Mucosa of stomach (tissue), 1 donor: ENCODE measurements around the gene UMPS.

Experiments
- H3K27me3 ChIP-seq: one replicate; pipeline ENCODE4 v1.7.0; 2013; ENCODE audit warnings: mild to moderate bottlenecking, low read length; ENCODE audit not compliant: control insufficient read depth, insufficient read depth
- H3K36me3 ChIP-seq: one replicate; pipeline ENCODE4 v1.7.0; 2013; ENCODE audit warnings: low read length; ENCODE audit not compliant: control insufficient read depth, insufficient read depth
- H3K4me1 ChIP-seq: one replicate; pipeline ENCODE4 v1.7.0; 2013; ENCODE audit warnings: mild to moderate bottlenecking, low read length; ENCODE audit not compliant: control insufficient read depth, insufficient read depth
- H3K4me3 ChIP-seq: one replicate; pipeline ENCODE4 v1.7.0; 2013; ENCODE audit warnings: low read length
- H3K9ac ChIP-seq: one replicate; pipeline ENCODE4 v1.7.0; 2013; ENCODE audit warnings: mild to moderate bottlenecking, low read length, moderate library complexity
- H3K9me3 ChIP-seq: one replicate; pipeline ENCODE4 v1.7.0; 2013; ENCODE audit warnings: mild to moderate bottlenecking, low read length, moderate library complexity; ENCODE audit not compliant: control insufficient read depth
- donor health status: Pancreatic carcinoma.

The UMPS gene

DNA sequence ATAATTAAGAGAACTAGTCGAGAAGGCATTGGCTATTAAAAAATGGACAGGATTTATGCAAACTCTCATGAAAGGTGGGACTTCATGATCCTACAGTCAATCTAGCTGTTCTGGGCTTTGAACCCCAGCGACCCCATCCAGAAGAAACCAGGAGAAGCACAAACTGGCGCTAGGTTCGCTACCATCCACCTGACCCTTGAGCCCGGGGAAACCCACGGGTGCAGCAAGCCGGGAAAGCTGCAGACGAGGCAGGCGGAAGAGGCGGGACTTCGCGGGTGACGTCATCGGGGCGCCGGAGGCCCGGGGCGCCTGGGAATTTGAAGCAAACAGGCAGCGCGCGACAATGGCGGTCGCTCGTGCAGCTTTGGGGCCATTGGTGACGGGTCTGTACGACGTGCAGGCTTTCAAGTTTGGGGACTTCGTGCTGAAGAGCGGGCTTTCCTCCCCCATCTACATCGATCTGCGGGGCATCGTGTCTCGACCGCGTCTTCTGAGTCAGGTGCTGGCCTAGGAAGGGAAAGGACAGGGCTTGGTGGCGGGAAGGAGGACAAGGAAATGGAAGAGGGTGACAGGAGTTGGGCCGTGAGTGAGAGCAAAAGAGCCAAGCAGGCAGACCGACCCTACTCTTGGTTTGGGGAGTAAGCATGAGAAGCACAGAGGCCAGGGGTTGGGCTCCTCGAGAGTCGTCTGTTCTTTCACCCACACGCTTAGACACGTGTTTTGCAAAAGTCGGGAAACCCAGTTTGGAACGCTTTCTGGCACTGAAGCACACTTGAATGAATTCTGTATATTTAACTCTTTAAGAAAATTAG is at the start of gene UMPS:
TSS of gene UMPS (plus strand) at position 324 of the 812 bp plus-strand sequence. CDS start at position 344, 20 bp downstream.
- peak within 1 kb of the TSS; percentile 86 for H3K4me3 ChIP-seq
- H3K4me1 ChIP-seq = no peaks in the 10 kb centered on the region
- peaks cover 4% of the 10 kb centered on the region for H3K27me3 ChIP-seq
- peak within 1 kb of the TSS; percentile 96 for H3K9ac ChIP-seq
- no peaks in the 10 kb centered on the region for H3K36me3 ChIP-seq
- H3K9me3 ChIP-seq = no peaks in the 10 kb centered on the region

GRCh38 chr3:124680521-124680920 is 49.7 kb upstream of the UMPS start:
- H3K36me3 ChIP-seq = no peaks in the 10 kb centered on the region
- peaks cover 13% of the 10 kb centered on the region for H3K4me1 ChIP-seq

GRCh38 chr3:124682263-124682662 is 48.0 kb upstream of the UMPS start:
- H3K4me1 ChIP-seq = peaks cover 15% of the 10 kb centered on the region
- H3K36me3 ChIP-seq = no peaks in the 10 kb centered on the region
- no peak overlapping the region for H3K4me3 ChIP-seq
- H3K9me3 ChIP-seq = no peaks in the 10 kb centered on the region
- H3K27me3 ChIP-seq = no peaks in the 10 kb centered on the region
- H3K9ac ChIP-seq = no peak overlapping the region

More at GRCh38 chr3:124680521-124680920, 49.7 kb upstream of the UMPS start:
- Histone ChIP-seq H3K9ac (no peak overlapping the region), H3K27me3 (no peaks in the 10 kb centered on the region), H3K4me3 (no peak overlapping the region), H3K9me3 (no peaks in the 10 kb centered on the region)

DNA sequence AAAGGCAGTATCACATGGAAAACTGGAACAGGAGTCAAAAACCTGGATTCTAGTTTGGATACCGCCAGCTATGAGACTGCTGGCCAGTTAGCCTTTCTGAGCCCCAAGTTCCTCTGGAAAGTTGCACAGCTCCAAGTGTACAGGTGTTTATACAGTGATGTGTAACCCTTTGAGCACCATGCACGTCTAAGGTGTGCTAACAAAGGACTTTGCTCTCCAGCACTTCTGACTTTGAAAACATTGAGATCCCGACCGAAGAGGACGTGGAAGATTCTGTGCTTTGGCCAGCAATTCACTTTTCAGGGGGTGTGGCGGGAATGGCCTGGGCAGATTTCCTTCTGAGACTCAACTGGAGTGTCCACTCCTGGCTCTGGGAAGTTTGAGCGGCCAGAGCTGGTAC is 45.8 kb upstream of the UMPS start:
- Histone ChIP-seq H3K9ac (no peak overlapping the region), H3K4me1 (peaks cover 20% of the 10 kb centered on the region), H3K9me3 (no peaks in the 10 kb centered on the region), H3K36me3 (no peaks in the 10 kb centered on the region), H3K4me3 (no peak overlapping the region), H3K27me3 (no peaks in the 10 kb centered on the region)

GRCh38 chr3:124685067-124685466 is 45.2 kb upstream of the UMPS start:
- Histone ChIP-seq H3K9me3 (no peaks in the 10 kb centered on the region), H3K27me3 (no peaks in the 10 kb centered on the region), H3K4me3 (no peak overlapping the region)

DNA sequence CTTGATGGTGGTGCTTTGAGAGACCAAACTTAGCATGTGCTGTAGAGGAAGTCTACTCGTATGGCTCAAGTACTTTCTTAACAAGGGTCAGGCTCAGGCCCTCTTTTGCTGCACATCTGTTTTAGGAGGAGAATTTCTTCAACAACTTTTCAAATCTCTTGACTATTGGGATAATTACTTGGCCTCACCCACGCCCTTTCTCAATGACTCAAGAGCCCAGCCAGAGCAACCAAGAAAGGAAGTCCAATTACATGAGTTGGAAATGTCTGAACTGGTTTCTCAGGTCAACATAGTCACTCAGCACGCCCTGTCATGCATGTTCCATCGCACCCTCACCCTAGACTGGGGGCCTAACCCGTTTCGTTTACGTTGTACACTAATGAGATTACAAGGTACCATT is 44.8 kb upstream of the UMPS start:
- no peaks in the 10 kb centered on the region for H3K36me3 ChIP-seq
- H3K4me1 ChIP-seq = peaks cover 20% of the 10 kb centered on the region
- H3K9me3 ChIP-seq = no peaks in the 10 kb centered on the region
- no peaks in the 10 kb centered on the region for H3K27me3 ChIP-seq
- H3K9ac ChIP-seq = no peak overlapping the region
- H3K4me3 ChIP-seq = no peak overlapping the region

More at GRCh38 chr3:124685067-124685466, 45.2 kb upstream of the UMPS start:
- peaks cover 20% of the 10 kb centered on the region for H3K4me1 ChIP-seq
- no peaks in the 10 kb centered on the region for H3K36me3 ChIP-seq
- H3K9ac ChIP-seq = no peak overlapping the region

DNA sequence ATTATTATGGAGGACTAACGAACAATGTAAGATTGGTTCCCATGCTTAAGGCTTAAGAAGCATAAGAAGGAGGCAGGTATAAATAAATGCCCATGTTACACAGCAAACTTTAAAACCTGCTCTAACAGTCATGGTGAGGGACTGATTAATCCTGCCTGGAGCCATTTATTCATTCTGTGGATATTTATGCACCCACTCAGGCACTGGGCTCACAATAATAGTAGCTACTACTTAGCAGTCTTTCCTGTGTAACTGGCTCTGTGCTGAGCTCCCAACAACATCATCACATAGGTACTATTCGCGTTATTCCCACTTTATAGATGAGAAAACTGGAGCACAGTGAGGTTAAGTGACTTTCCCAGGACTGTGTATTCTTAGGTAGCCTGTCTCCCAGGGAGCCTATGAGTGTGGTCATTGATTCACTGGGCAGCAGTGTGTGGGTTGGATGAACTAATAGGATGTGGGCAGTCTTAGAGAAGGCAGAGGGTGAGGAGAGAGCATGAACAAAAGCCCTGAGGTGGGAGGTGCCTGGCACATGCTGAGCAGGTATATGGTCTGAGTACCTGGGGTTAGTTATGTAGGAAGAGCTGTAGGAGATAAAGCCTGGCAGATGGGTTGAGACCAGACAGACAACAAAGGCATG is 44.1 kb upstream of the UMPS start:
- peaks cover 20% of the 10 kb centered on the region for H3K4me1 ChIP-seq
- no peak overlapping the region for H3K9ac ChIP-seq
- H3K9me3 ChIP-seq = no peaks in the 10 kb centered on the region
- H3K36me3 ChIP-seq = no peaks in the 10 kb centered on the region
- H3K4me3 ChIP-seq = no peak overlapping the region
- H3K27me3 ChIP-seq = no peaks in the 10 kb centered on the region

- Histone ChIP-seq H3K36me3 (no peaks in the 10 kb centered on the region), H3K4me3 (no peak overlapping the region), H3K9ac (no peak overlapping the region), H3K27me3 (no peaks in the 10 kb centered on the region), H3K4me1 (peaks cover 20% of the 10 kb centered on the region), H3K9me3 (no peaks in the 10 kb centered on the region)
Measured at GRCh38 chr3:124688581-124689454, 41.4 kb upstream of the UMPS start.

GRCh38 chr3:124691599-124691998 is 38.7 kb upstream of the UMPS start:
- no peak overlapping the region for H3K4me3 ChIP-seq
- H3K9ac ChIP-seq = no peak overlapping the region
- H3K36me3 ChIP-seq = no peaks in the 10 kb centered on the region
- H3K9me3 ChIP-seq = no peaks in the 10 kb centered on the region
- peaks cover 5% of the 10 kb centered on the region for H3K4me1 ChIP-seq
- H3K27me3 ChIP-seq = no peaks in the 10 kb centered on the region

GRCh38 chr3:124694486-124694885 is 35.8 kb upstream of the UMPS start:
- H3K36me3 ChIP-seq = no peaks in the 10 kb centered on the region

GRCh38 chr3:124695369-124695768 is 34.9 kb upstream of the UMPS start:
- Histone ChIP-seq H3K9ac (no peak overlapping the region), H3K36me3 (no peaks in the 10 kb centered on the region), H3K4me1 (no peaks in the 10 kb centered on the region), H3K27me3 (no peaks in the 10 kb centered on the region), H3K9me3 (no peaks in the 10 kb centered on the region), H3K4me3 (no peak overlapping the region)

More at GRCh38 chr3:124694486-124694885, 35.8 kb upstream of the UMPS start:
- Histone ChIP-seq H3K27me3 (no peaks in the 10 kb centered on the region), H3K9ac (no peak overlapping the region), H3K4me3 (no peak overlapping the region), H3K9me3 (no peaks in the 10 kb centered on the region), H3K4me1 (no peaks in the 10 kb centered on the region)

DNA sequence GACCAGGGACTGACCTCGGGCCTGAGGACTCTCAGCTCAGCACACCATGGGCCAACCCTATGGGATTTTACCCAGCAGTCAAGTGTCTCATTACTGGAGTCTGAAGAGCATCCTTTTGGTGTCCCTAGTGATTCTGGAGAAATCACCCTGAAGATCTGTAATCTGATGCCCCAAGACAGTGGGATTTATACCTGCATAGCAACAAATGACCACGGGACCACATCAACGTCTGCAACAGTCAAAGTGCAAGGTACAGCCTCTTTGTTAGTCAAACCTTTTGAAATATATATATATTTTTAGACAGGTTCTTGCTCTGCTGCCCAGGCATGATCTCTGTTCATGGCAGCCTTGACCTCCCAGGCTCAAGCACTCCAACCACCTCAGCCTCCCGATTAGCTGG is 34.2 kb upstream of the UMPS start:
- Histone ChIP-seq H3K9ac (no peak overlapping the region), H3K27me3 (no peaks in the 10 kb centered on the region), H3K4me1 (no peaks in the 10 kb centered on the region)

More for the DNA sequence above, 34.2 kb upstream of the UMPS start:
- Histone ChIP-seq H3K4me3 (no peak overlapping the region), H3K36me3 (no peaks in the 10 kb centered on the region), H3K9me3 (no peaks in the 10 kb centered on the region)
